Esophagus squamous epithelium (tissue), 5 donors: ENCODE data around the gene ASS1. TPM values are rescaled to one million over a fixed set of nuclear protein-coding genes. Genes with fewer than 3 reads are reported as not detected.

ENCODE experiments used
- DNase-seq: peaks from one replicate; lab custom pipeline; 2025; lab: John Stamatoyannopoulos, UW
- H3K27ac ChIP-seq, 4 donors: fragments of 200-600 bp; sonication (generic); one replicate each; pipeline ENCODE4 v1.5.1; 2016 to 2019; ENCODE audit warnings: mild to moderate bottlenecking in 1 of 4
- H3K27me3 ChIP-seq, 4 donors: fragments of 200-600 bp; sonication (generic); 1 replicate in 3 of 4; 2 replicates in 1 of 4; pipeline versions ENCODE4 v1.5.1 to v1.6.0; 2017 to 2021; ENCODE audit warnings: antibody characterized with exemption in 1 of 4
- H3K36me3 ChIP-seq, 3 donors: fragments of 200-600 bp; sonication (generic); one replicate each; pipeline ENCODE4 v1.5.1; 2016 to 2019
- H3K4me1 ChIP-seq, 3 donors: fragments of 200-600 bp; sonication (generic); one replicate each; pipeline ENCODE4 v1.5.1; 2017 to 2019
- H3K4me3 ChIP-seq, 4 donors: fragments of 200-600 bp; sonication (generic); 1 replicate in 3 of 4; 2 replicates in 1 of 4; pipeline ENCODE4 v1.5.1; 2016 to 2019; ENCODE audit warnings: mild to moderate bottlenecking in 2 of 4, moderate library complexity in 1 of 4
- H3K9me3 ChIP-seq, 3 donors: fragments of 200-600 bp; sonication (generic); one replicate each; pipeline ENCODE4 v1.5.1; 2016 to 2019
- CTCF ChIP-seq, 6 experiments: fragments of 450-650 bp in 4 of 6; fragments of 200-600 bp in 2 of 6; sonication (generic) in 2 of 6; IDR thresholded peaks; one replicate each; pipeline ENCODE4 v1.5.1; 2016 to 2019; ENCODE audit warnings: antibody characterized with exemption in 6 of 6, mild to moderate bottlenecking in 4 of 6, moderate library complexity in 4 of 6
- POLR2A ChIP-seq, 4 donors: fragments of 450-650 bp; IDR thresholded peaks; one replicate each; pipeline ENCODE4 v1.6.1; 2017; ENCODE audit warnings: antibody characterized with exemption in 4 of 4, mild to moderate bottlenecking in 4 of 4, moderate library complexity in 3 of 4
- WGBS, 2 donors: methylation state at CpG; one replicate each; pipeline ENCODE4 v1.1.5; 2018; 5-methylcytosine and 5-hydroxymethylcytosine counted together
- intact Hi-C: fragments of 100-400 bp; cut with DNase I; formaldehyde crosslinking; loops from one replicate; pipeline ENCODE4 v1.15.0; 2022
- total RNA-seq, 4 donors: library from RNA; depleted of rRNA; stranded (reverse); fragments of >200 nt; gene quantifications; one replicate each; pipeline ENCODE4 v1.1.0, GENCODE V29; 2016
- donor health status: DM: yes; HTN: yes; CAD: no.

ASS1 gene
- total RNA-seq, 4 donors from 2014 or later: 33.5 to 203 (median 85.2) TPM

- H3K36me3 ChIP-seq: peaks cover 0 to 78% (median 3%) of the 10 kb centered on the region in 3 donors
- TF ChIP-seq POLR2A (IDR thresholded peaks at IDR 0.05) (no peak), CTCF (IDR thresholded peaks at IDR 0.05) (no peak)
- H3K27ac ChIP-seq: no peak overlapping the region
- intact Hi-C loops: no loop called here
- H3K9me3 ChIP-seq: peaks cover 0 to 9% (median 0%) of the 10 kb centered on the region in 3 donors
- no peak overlapping the region for H3K4me3 ChIP-seq
- peaks cover 0 to 2% (median 0%) of the 10 kb centered on the region in 3 donors for H3K4me1 ChIP-seq
- 86 to 100% methylated on average over 2 to 3 of the region's 7 CpGs for WGBS, 2 donors
- DNase-seq: no peak
- no peaks in the 10 kb centered on the region for H3K27me3 ChIP-seq
Observed at GRCh38 chr9:130493021-130493420, 48.3 kb downstream of the ASS1 start.

- no peak for TF ChIP-seq CTCF (IDR thresholded peaks at IDR 0.05)
- no peak for TF ChIP-seq POLR2A (IDR thresholded peaks at IDR 0.05)
- Histone ChIP-seq H3K27me3 (no peaks in the 10 kb centered on the region), H3K36me3 (peaks cover 0 to 82% (median 3%) of the 10 kb centered on the region in 3 donors), H3K27ac (no peak overlapping the region), H3K4me1 (peaks cover 0 to 6% (median 0%) of the 10 kb centered on the region in 3 donors), H3K9me3 (peaks cover 0 to 9% (median 0%) of the 10 kb centered on the region in 3 donors), H3K4me3 (no peak overlapping the region)
- intact Hi-C loops: no loop called here
- 79% methylated on average over 2 of the region's 9 CpGs; no CpG with 5 or more reads in 1 of the 2 donors for WGBS, 2 donors
- DNase-seq: no peak
Observed at GRCh38 chr9:130493476-130493875, 48.7 kb downstream of the ASS1 start.

GRCh38 chr9:130495067-130495466, 50.3 kb downstream of the ASS1 start:
- no peaks in the 10 kb centered on the region for H3K27me3 ChIP-seq
- DNase-seq: no peak
- H3K27ac ChIP-seq: no peak overlapping the region
- TF ChIP-seq POLR2A (IDR thresholded peaks at IDR 0.05) (no peak), CTCF (IDR thresholded peaks at IDR 0.05) (no peak)
- H3K9me3 ChIP-seq: peaks cover 0 to 9% (median 0%) of the 10 kb centered on the region in 3 donors
- H3K36me3 ChIP-seq: peaks cover 0 to 81% (median 3%) of the 10 kb centered on the region in 3 donors
- intact Hi-C loops: no loop called here
- WGBS, 2 donors: 84 to 100% methylated on average over 3 of the region's 3 CpGs
- no peak overlapping the region for H3K4me3 ChIP-seq
- H3K4me1 ChIP-seq: peaks cover 0 to 20% (median 0%) of the 10 kb centered on the region in 3 donors

GRCh38 chr9:130497139-130497538, 52.4 kb downstream of the ASS1 start:
- peaks cover 0 to 64% (median 3%) of the 10 kb centered on the region in 3 donors for H3K36me3 ChIP-seq
- no peaks in the 10 kb centered on the region for H3K27me3 ChIP-seq
- peaks cover 0 to 9% (median 0%) of the 10 kb centered on the region in 3 donors for H3K9me3 ChIP-seq
- DNase-seq: no peak
- H3K4me1 ChIP-seq: peaks cover 0 to 26% (median 0%) of the 10 kb centered on the region in 3 donors
- intact Hi-C loops: no loop called here
- 81 to 83% methylated on average over 10 of the region's 10 CpGs for WGBS, 2 donors
- no peak overlapping the region for H3K27ac ChIP-seq
- TF ChIP-seq CTCF (IDR thresholded peaks at IDR 0.05) (no peak), POLR2A (IDR thresholded peaks at IDR 0.05) (no peak)
- H3K4me3 ChIP-seq: no peak overlapping the region

- 73 to 87% methylated on average over 5 to 6 of the region's 7 CpGs for WGBS, 2 donors
- H3K27ac ChIP-seq: no peak overlapping the region
- TF ChIP-seq CTCF (IDR thresholded peaks at IDR 0.05): no peak
- no peak for TF ChIP-seq POLR2A (IDR thresholded peaks at IDR 0.05)
- intact Hi-C loops: no loop called here
- H3K27me3 ChIP-seq: no peaks in the 10 kb centered on the region
- DNase-seq: no peak
- H3K4me3 ChIP-seq: no peak overlapping the region
- H3K36me3 ChIP-seq: peaks cover 0 to 52% (median 3%) of the 10 kb centered on the region in 3 donors
- peaks cover 0 to 26% (median 0%) of the 10 kb centered on the region in 3 donors for H3K4me1 ChIP-seq
- H3K9me3 ChIP-seq: peaks cover 0 to 9% (median 0%) of the 10 kb centered on the region in 3 donors
Observed at GRCh38 chr9:130498298-130498917, 53.6 kb downstream of the ASS1 start.
